GM12801 (cell line): ENCODE results near the gene CDH4.

ENCODE experiments used
- CTCF ChIP-seq: IDR thresholded peaks from one replicate; pipeline ENCODE4 v1.5.1; 2011; ENCODE audit warnings: control low read depth; ENCODE audit not compliant: insufficient read length; ENCODE audit errors: extremely low read depth

CDH4 gene

GRCh38 chr20:61649105-61649859 is 397.2 kb downstream of the CDH4 start:
- no peak for TF ChIP-seq CTCF

- no peak for TF ChIP-seq CTCF
These were observed 397.8 kb downstream of the CDH4 start for GRCh38 chr20:61649860-61650162.

DNA sequence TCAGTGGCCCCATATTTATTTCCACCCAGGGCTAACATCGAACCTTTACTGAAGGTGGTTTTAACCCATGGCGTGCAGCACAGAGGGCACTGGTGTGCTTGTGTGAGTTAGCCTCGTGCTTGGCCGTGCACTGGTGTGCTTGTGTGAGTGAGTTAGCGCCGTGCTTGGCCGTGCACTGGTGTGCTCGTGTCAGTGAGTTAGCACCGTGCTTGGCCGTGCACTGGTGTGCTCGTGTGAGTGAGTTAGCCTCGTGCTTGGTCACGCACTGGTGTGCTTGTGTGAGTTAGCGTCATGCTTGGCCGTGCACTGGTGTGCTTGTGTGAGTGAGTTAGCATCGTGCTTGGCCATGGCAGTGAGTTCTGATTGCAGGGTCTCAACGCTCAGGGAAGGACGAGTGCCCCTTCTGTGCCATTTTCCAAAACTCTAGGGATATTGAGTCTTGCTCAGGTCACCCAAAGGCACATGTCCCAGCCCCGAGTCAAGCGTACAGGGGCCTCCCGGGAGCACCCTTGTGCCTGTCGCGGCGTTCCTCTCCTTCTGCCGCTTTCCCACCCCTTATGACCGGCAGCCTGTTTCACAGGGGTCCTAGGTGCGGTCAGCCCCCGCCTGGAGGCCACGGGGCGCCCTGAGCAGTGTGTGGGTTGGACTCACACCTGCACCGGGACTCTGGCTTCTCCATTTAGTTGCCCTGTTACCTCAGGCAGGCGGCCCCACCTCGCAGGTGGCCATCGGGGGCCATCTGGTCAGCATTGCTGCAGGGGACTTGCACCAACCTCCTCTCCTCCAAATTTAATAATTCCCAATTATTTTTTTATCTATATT is 399.1 kb downstream of the CDH4 start:
- TF ChIP-seq CTCF, result no peak

- TF ChIP-seq CTCF, result no peak
These were observed 400.1 kb downstream of the CDH4 start for GRCh38 chr20:61652146-61652545.

GRCh38 chr20:61654726-61655125 is 402.7 kb downstream of the CDH4 start:
- TF ChIP-seq CTCF, result no peak

DNA sequence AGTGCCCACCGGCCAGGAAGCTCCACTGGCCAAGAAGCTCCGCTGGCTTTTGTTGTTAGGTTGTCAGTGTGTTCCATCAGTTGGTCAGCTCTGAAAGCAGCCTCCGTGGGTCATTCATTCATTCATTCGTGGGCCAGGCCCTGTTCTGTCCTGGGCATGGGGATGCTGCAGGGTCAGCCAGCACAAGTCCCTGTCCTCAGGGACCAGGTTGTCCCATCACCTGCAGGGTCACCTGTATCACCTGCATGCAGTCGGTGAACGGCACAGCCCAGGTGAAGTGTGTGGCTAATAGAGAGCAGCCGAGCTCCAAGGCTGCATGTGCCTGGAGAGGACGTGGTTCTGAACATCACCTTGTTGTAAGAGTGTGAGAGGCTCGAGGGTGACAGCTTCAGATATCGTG is 403.5 kb downstream of the CDH4 start:
- TF ChIP-seq CTCF, result no peak

- TF ChIP-seq CTCF, result no peak
These were observed 404.1 kb downstream of the CDH4 start for GRCh38 chr20:61656198-61656597.
